Stimulated activated CD8-positive, alpha-beta memory T cell treated with anti-CD3 and anti-CD28 coated beads, Interleukin-7, amount 100 ng/mL, for 24 hours (primary cell): Measurements from ENCODE around the gene PNPLA7.
"Not testable (repeated sequence)": the region's sequence is repeated elsewhere in the genome, so short reads cannot be mapped to it uniquely, and the experiment has no call there.

Source experiments
- DNase-seq: peaks from one replicate; pipeline ENCODE4 v3.0.0-alpha.2; 2020; ENCODE audit warnings: low read depth

PNPLA7 gene

GRCh38 chr9:137540536-137540935 is 9.7 kb downstream of the PNPLA7 start:
- no peak for DNase-seq

GRCh38 chr9:137538058-137538457 is 12.1 kb downstream of the PNPLA7 start:
- no peak for DNase-seq

GRCh38 chr9:137536594-137537131 is 13.5 kb downstream of the PNPLA7 start:
- not testable (repeated sequence) for DNase-seq

GRCh38 chr9:137535120-137535428 is 15.1 kb downstream of the PNPLA7 start:
- DNase-seq: no peak

- no peak for DNase-seq
These were observed 15.7 kb downstream of the PNPLA7 start for GRCh38 chr9:137534256-137535119.

GRCh38 chr9:137532891-137533468 is 17.2 kb downstream of the PNPLA7 start:
- DNase-seq: not testable (repeated sequence)

- DNase-seq: no peak
These were observed 19.0 kb downstream of the PNPLA7 start for GRCh38 chr9:137531099-137531765.

- DNase-seq: no peak
These were observed 19.9 kb downstream of the PNPLA7 start for GRCh38 chr9:137530331-137530730.

- DNase-seq: no peak
These were observed 25.3 kb downstream of the PNPLA7 start for GRCh38 chr9:137524981-137525317.

- no peak for DNase-seq
These were observed 25.8 kb downstream of the PNPLA7 start for GRCh38 chr9:137524161-137524980.

GRCh38 chr9:137522746-137523455 is 27.3 kb downstream of the PNPLA7 start:
- DNase-seq: no peak

- no peak for DNase-seq
These were observed 28.7 kb downstream of the PNPLA7 start for GRCh38 chr9:137521405-137521985.

GRCh38 chr9:137520614-137521404 is 29.4 kb downstream of the PNPLA7 start:
- no peak for DNase-seq

- no peak for DNase-seq
These were observed 30.6 kb downstream of the PNPLA7 start for GRCh38 chr9:137519553-137519952.

GRCh38 chr9:137518661-137519459 is 31.3 kb downstream of the PNPLA7 start:
- not testable (repeated sequence) for DNase-seq

- DNase-seq: no peak
These were observed 33.9 kb downstream of the PNPLA7 start for GRCh38 chr9:137516144-137516917.

- DNase-seq: no peak
These were observed 34.9 kb downstream of the PNPLA7 start for GRCh38 chr9:137515338-137515724.

GRCh38 chr9:137514691-137515337 is 35.4 kb downstream of the PNPLA7 start:
- no peak for DNase-seq
